Parathyroid adenoma (tissue), 2 donors: Measurements from ENCODE around the gene RALGAPA1.

Experiments used
- H2AFZ ChIP-seq: fragments of 300-600 bp; sonication (generic); one replicate; pipeline ENCODE4 v1.7.0; 2017; ENCODE audit warnings: antibody characterized with exemption, mild to moderate bottlenecking
- H3K27ac ChIP-seq: fragments of 300-600 bp; sonication (generic); one replicate; pipeline ENCODE4 v1.7.0; 2017
- H3K27me3 ChIP-seq: fragments of 300-600 bp; sonication (generic); one replicate; pipeline ENCODE4 v1.7.0; 2017; ENCODE audit warnings: low read length; ENCODE audit not compliant: control insufficient read depth, insufficient read depth
- H3K36me3 ChIP-seq: fragments of 300-600 bp; sonication (generic); one replicate; pipeline ENCODE4 v1.7.0; 2017; ENCODE audit warnings: low read length; ENCODE audit not compliant: control insufficient read depth, insufficient read depth
- H3K4me1 ChIP-seq: fragments of 300-600 bp; sonication (generic); one replicate; pipeline ENCODE4 v1.7.0; 2017; ENCODE audit warnings: control low read depth
- H3K4me2 ChIP-seq: fragments of 300-600 bp; sonication (generic); one replicate; pipeline ENCODE4 v1.7.0; 2017; ENCODE audit warnings: low read length
- H3K4me3 ChIP-seq: fragments of 300-600 bp; sonication (generic); one replicate; pipeline ENCODE4 v1.7.0; 2017; ENCODE audit warnings: low read depth, low read length
- H3K79me2 ChIP-seq: fragments of 300-600 bp; sonication (generic); one replicate; pipeline ENCODE4 v1.7.0; 2017; ENCODE audit warnings: control low read depth
- H3K9ac ChIP-seq: fragments of 300-600 bp; sonication (generic); one replicate; pipeline ENCODE4 v1.7.0; 2017; ENCODE audit warnings: mild to moderate bottlenecking
- H3K9me3 ChIP-seq: fragments of 300-600 bp; sonication (generic); one replicate; pipeline ENCODE4 v1.7.0; 2017; ENCODE audit warnings: low read length; ENCODE audit not compliant: control insufficient read depth
- CTCF ChIP-seq: fragments of 300-600 bp; sonication (generic); IDR thresholded peaks from one replicate; pipeline ENCODE4 v1.7.0; 2017; ENCODE audit warnings: antibody characterized with exemption, mild to moderate bottlenecking
- donor health status: primary hyperparathyroidism.

Gene RALGAPA1

GRCh38 chr14:35819591-35820540, 10.8 kb upstream of the RALGAPA1 start:
- Histone ChIP-seq H3K27me3 (no peaks in the 10 kb centered on the region), H3K4me2 (no peak overlapping the region), H3K79me2 (no peaks in the 10 kb centered on the region), H3K36me3 (no peaks in the 10 kb centered on the region), H2AFZ (no peak overlapping the region), H3K27ac (no peak overlapping the region), H3K9ac (no peak overlapping the region), H3K4me1 (no peaks in the 10 kb centered on the region), H3K4me3 (no peak overlapping the region), H3K9me3 (no peaks in the 10 kb centered on the region)
- no peak for TF ChIP-seq CTCF

GRCh38 chr14:35818346-35819115, 9.4 kb upstream of the RALGAPA1 start:
- no peaks in the 10 kb centered on the region for H3K9me3 ChIP-seq
- H3K36me3 ChIP-seq: no peaks in the 10 kb centered on the region
- H2AFZ ChIP-seq: no peak overlapping the region
- H3K4me1 ChIP-seq: no peaks in the 10 kb centered on the region
- H3K4me2 ChIP-seq: no peak overlapping the region
- H3K9ac ChIP-seq: no peak overlapping the region
- H3K79me2 ChIP-seq: no peaks in the 10 kb centered on the region
- peak; percentile 72 for TF ChIP-seq CTCF
- H3K27ac ChIP-seq: no peak overlapping the region
- H3K4me3 ChIP-seq: no peak overlapping the region
- H3K27me3 ChIP-seq: no peaks in the 10 kb centered on the region

GRCh38 chr14:35814371-35815005, 5.4 kb upstream of the RALGAPA1 start:
- Histone ChIP-seq H3K79me2 (no peaks in the 10 kb centered on the region), H3K27ac (no peak overlapping the region), H3K4me2 (no peak overlapping the region), H3K4me3 (no peak overlapping the region), H3K4me1 (no peaks in the 10 kb centered on the region), H3K36me3 (no peaks in the 10 kb centered on the region), H3K9ac (no peak overlapping the region), H3K9me3 (no peaks in the 10 kb centered on the region), H2AFZ (no peak overlapping the region), H3K27me3 (no peaks in the 10 kb centered on the region)
- peak; percentile 65 for TF ChIP-seq CTCF

- Histone ChIP-seq H3K9me3 (no peaks in the 10 kb centered on the region), H3K27me3 (no peaks in the 10 kb centered on the region), H3K27ac (no peak overlapping the region), H3K4me3 (no peak overlapping the region), H3K79me2 (peaks cover 7% of the 10 kb centered on the region), H3K4me1 (peaks cover 14% of the 10 kb centered on the region), H3K9ac (no peak overlapping the region), H3K36me3 (no peaks in the 10 kb centered on the region), H3K4me2 (no peak overlapping the region), H2AFZ (no peak overlapping the region)
- TF ChIP-seq CTCF: no peak
Measured at GRCh38 chr14:35810963-35811362, 1.9 kb upstream of the RALGAPA1 start.
